ENCODE measurements around the gene BNC2.

The BNC2 gene

DNA sequence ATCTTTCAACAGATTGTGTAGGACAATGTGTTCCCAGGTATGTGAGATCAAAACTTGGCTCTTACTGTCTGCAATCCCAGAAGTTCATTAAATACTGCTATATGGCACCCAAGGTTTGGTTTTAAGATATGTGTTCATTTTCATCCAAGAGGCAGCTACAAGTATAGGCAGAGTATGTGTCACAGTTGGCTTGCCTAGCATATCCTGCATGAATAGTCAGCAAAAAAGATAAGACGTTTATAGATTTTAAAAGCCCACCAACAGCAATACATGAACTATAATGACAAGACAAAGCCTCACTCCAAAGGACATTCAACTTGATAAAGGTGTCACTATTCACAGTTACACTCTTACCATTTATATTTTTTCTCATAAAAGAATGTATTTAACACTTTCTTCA lies 99.1 kb downstream of the BNC2 start:
- Histone ChIP-seq H3K9me3 (no peaks in the 10 kb centered on the region), H3K27me3 (no peaks in the 10 kb centered on the region), H3K4me3 (ENCODE audit: low read depth, low read length) (no peak overlapping the region), H3K36me3 (no peaks in the 10 kb centered on the region), H3K4me1 (no peaks in the 10 kb centered on the region)
- TF ChIP-seq, protein P1, sequence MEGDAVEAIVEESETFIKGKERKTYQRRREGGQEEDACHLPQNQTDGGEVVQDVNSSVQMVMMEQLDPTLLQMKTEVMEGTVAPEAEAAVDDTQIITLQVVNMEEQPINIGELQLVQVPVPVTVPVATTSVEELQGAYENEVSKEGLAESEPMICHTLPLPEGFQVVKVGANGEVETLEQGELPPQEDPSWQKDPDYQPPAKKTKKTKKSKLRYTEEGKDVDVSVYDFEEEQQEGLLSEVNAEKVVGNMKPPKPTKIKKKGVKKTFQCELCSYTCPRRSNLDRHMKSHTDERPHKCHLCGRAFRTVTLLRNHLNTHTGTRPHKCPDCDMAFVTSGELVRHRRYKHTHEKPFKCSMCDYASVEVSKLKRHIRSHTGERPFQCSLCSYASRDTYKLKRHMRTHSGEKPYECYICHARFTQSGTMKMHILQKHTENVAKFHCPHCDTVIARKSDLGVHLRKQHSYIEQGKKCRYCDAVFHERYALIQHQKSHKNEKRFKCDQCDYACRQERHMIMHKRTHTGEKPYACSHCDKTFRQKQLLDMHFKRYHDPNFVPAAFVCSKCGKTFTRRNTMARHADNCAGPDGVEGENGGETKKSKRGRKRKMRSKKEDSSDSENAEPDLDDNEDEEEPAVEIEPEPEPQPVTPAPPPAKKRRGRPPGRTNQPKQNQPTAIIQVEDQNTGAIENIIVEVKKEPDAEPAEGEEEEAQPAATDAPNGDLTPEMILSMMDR (IDR thresholded peaks at IDR 0.05; ENCODE audit: low read depth, low read length) = no peak
- DNase-seq = no peak

DNA sequence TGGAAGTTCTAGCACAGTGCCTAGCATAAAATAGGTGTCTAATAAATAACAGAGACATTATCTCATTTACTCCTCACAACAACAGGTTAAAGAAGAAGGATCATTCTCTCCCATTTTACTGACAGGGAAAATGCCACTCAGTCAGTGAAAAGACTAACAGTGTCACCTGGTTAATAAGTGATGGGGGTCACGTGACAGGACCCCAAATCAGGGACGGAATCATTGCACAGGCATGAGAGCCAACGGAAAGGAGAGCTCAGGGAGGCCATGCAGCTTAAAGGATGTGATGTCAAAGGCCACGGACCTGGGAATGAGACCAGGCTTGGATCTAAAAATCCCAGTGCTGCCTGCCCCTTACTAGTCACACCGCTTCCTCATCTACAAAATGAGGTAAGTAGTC lies 101.2 kb downstream of the BNC2 start:
- Histone ChIP-seq H3K36me3 (no peaks in the 10 kb centered on the region), H3K4me3 (ENCODE audit: low read depth, low read length) (no peak overlapping the region), H3K27me3 (no peaks in the 10 kb centered on the region), H3K9me3 (no peaks in the 10 kb centered on the region), H3K4me1 (no peaks in the 10 kb centered on the region)
- no peak for DNase-seq
- TF ChIP-seq, protein P1 (IDR thresholded peaks at IDR 0.05; ENCODE audit: low read depth, low read length) = no peak

DNA sequence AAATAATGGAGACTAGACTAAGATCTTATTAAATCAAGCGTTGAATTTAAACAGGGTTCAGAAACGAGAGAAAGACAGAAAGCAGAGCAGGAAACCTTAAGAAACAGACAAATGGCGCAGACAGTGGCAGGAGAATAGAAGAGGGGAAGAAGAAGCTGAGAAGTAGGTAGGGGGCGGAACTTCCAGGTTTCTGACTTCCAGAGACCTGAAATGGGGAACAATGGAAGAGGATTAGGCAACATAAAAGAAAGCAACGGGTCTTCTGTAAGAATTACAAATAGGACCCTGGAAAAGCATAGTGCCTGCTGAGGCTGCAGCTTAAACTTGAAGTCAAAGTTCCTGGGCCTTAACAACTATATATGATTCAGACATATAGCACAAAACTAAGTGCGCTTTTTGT lies 101.7 kb downstream of the BNC2 start:
- no peak for DNase-seq
- TF ChIP-seq, protein P1 (IDR thresholded peaks at IDR 0.05; ENCODE audit: low read depth, low read length) = no peak
- Histone ChIP-seq H3K36me3 (no peaks in the 10 kb centered on the region), H3K4me1 (no peaks in the 10 kb centered on the region), H3K4me3 (ENCODE audit: low read depth, low read length) (no peak overlapping the region), H3K27me3 (no peaks in the 10 kb centered on the region), H3K9me3 (no peaks in the 10 kb centered on the region)

DNA sequence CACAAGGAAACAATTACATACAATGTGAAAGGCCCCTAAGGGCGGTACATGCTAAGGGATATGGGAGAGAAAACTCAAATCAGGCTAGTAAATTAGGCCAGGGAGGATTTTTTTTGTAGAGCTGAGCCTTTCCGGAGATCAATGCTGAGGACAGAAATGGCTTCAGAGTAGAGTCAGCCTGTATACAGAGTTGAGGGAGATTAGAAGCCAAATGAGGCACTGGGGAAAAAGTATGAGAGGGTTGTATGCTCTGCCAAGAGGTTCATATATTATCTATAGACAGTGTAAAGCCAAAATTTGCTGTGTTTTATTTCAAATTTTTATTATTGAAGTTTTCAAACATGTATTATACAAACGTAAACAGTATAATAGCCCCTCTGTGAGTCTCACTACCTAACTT lies 103.1 kb downstream of the BNC2 start:
- H3K4me1 ChIP-seq = no peaks in the 10 kb centered on the region
- no peaks in the 10 kb centered on the region for H3K27me3 ChIP-seq
- H3K4me3 ChIP-seq (ENCODE audit: low read depth, low read length) = no peak overlapping the region
- no peaks in the 10 kb centered on the region for H3K36me3 ChIP-seq
- H3K9me3 ChIP-seq = no peaks in the 10 kb centered on the region
- no peak for DNase-seq
- TF ChIP-seq, protein P1 (IDR thresholded peaks at IDR 0.05; ENCODE audit: low read depth, low read length) = no peak

DNA sequence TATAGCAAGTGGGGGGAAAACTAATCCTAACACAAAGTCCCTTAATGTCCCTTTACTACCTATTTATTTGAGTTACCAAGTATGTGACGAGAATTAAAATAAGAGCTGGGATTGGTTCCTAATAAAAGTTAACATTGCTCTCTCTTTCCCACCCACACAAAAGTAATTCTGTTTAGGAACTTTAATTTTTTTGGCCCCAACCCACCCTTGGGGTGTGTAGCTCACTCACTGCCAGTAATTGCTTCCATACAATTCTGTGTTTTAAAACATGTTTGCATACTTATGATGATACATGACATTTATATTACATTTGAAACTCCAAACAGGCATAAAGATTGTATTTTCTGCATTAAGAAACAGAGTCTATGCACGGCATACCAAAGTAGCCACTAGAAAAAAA lies 106.5 kb downstream of the BNC2 start:
- no peaks in the 10 kb centered on the region for H3K9me3 ChIP-seq
- DNase-seq = no peak
- TF ChIP-seq, protein P1 (IDR thresholded peaks at IDR 0.05; ENCODE audit: low read depth, low read length) = no peak
- no peak overlapping the region for H3K4me3 ChIP-seq (ENCODE audit: low read depth, low read length)
- H3K4me1 ChIP-seq = no peaks in the 10 kb centered on the region
- no peaks in the 10 kb centered on the region for H3K36me3 ChIP-seq
- no peaks in the 10 kb centered on the region for H3K27me3 ChIP-seq

DNA sequence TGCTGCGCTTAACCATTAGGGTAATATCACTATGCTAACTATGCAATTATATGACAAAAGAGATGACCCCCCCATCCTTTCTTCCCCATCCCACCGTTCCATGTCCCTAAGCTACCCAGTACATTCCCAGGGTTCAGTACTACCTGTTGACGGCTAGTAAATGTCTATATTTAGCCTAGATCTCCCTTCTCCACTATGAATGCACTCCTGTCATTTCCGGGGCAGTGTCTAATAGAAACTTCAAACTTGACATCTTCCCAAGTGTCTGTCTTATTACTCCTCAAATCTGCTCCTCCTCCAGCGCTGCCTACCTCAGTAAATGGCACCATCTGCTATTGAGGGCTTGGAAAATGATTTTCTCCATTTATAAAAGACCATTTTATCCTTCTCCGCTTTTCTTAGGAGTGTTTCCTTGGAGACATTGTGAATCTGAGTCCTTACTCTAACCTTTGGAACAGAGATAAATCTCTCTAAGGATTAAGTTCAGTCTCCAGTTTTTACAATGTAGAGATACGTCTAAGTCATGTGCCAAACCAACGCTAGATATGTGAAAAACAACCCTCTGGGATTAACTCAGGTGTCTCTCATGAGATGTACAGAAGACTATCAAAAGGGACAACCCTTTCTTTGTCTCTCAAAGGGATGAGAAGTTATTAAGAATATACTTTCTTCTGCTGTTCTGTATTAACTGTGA lies 114.9 kb downstream of the BNC2 start:
- no peak overlapping the region for H3K4me3 ChIP-seq (ENCODE audit: low read depth, low read length)
- no peaks in the 10 kb centered on the region for H3K4me1 ChIP-seq
- no peaks in the 10 kb centered on the region for H3K27me3 ChIP-seq
- no peaks in the 10 kb centered on the region for H3K9me3 ChIP-seq
- H3K36me3 ChIP-seq = no peaks in the 10 kb centered on the region
- TF ChIP-seq, protein P1 (IDR thresholded peaks at IDR 0.05; ENCODE audit: low read depth, low read length) = no peak
- DNase-seq = no peak
